ENCODE data around the gene LYPD6.

The LYPD6 gene

DNA sequence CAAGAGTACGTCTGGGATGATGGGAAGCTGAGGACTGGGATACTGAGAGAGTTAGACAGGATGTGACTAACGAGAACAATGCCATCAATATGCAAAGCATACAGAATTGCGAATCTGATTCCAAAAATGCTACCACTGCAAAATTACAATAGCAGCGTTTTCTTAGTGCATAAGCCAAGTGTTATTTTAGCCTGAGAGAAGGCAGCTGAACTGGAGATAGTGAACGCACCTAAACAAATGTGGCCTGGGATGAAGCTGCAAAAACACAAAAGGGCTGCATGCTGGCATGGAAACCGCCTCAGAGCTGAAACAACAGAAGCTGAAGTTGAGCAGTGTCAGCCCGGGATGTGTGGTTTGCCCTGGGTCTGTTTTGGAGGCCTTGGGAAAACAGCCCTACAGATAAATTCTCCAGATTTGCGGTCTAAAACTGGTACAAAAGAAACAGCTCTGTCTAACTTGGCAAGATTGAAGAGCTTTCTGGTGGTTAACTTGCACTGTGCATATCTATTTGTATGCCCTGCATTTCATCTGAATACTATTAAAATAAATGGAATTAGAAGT lies 45.5 kb downstream of the LYPD6 start:
- no peak overlapping the region for H3K4me3 ChIP-seq (ENCODE audit: low read length)
- no peaks in the 10 kb centered on the region for H3K27me3 ChIP-seq (replicated peaks; ENCODE audit: insufficient read depth, low read length)
- H3K9ac ChIP-seq (ENCODE audit: low read length): no peak overlapping the region
- no peak overlapping the region for H3K27ac ChIP-seq (ENCODE audit: low read length)
- no peaks in the 10 kb centered on the region for H3K9me3 ChIP-seq (replicated peaks; ENCODE audit: insufficient read depth, low read length)
- H3K79me2 ChIP-seq (ENCODE audit: low read length): no peaks in the 10 kb centered on the region
- H4K20me1 ChIP-seq (ENCODE audit: insufficient read depth, low read length): no peaks in the 10 kb centered on the region
- H3K36me3 ChIP-seq (replicated peaks; ENCODE audit: insufficient read depth, low read length): no peaks in the 10 kb centered on the region
- no peaks in the 10 kb centered on the region for H3K4me1 ChIP-seq (ENCODE audit: low read length)
- no peak for TF ChIP-seq EZH2 (optimal IDR thresholded peaks at IDR 0.05; ENCODE audit: low read depth, low read length)
- TF ChIP-seq, protein P1, sequence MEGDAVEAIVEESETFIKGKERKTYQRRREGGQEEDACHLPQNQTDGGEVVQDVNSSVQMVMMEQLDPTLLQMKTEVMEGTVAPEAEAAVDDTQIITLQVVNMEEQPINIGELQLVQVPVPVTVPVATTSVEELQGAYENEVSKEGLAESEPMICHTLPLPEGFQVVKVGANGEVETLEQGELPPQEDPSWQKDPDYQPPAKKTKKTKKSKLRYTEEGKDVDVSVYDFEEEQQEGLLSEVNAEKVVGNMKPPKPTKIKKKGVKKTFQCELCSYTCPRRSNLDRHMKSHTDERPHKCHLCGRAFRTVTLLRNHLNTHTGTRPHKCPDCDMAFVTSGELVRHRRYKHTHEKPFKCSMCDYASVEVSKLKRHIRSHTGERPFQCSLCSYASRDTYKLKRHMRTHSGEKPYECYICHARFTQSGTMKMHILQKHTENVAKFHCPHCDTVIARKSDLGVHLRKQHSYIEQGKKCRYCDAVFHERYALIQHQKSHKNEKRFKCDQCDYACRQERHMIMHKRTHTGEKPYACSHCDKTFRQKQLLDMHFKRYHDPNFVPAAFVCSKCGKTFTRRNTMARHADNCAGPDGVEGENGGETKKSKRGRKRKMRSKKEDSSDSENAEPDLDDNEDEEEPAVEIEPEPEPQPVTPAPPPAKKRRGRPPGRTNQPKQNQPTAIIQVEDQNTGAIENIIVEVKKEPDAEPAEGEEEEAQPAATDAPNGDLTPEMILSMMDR (IDR thresholded peaks at IDR 0.05; ENCODE audit: low read length): no peak
- TF ChIP-seq EZH2phosphoT487 (IDR thresholded peaks at IDR 0.05; ENCODE audit: low read length): no peak
- H3K9me2 ChIP-seq (replicated peaks; ENCODE audit: insufficient read depth, low read length): no peaks in the 10 kb centered on the region
- DNase-seq: no peak
- no peak overlapping the region for H3K4me2 ChIP-seq (ENCODE audit: low read depth, low read length)
- H2AFZ ChIP-seq (ENCODE audit: low read length): no peak overlapping the region
- no peaks in the 10 kb centered on the region for H3F3A ChIP-seq (ENCODE audit: insufficient read depth, low read length)

DNA sequence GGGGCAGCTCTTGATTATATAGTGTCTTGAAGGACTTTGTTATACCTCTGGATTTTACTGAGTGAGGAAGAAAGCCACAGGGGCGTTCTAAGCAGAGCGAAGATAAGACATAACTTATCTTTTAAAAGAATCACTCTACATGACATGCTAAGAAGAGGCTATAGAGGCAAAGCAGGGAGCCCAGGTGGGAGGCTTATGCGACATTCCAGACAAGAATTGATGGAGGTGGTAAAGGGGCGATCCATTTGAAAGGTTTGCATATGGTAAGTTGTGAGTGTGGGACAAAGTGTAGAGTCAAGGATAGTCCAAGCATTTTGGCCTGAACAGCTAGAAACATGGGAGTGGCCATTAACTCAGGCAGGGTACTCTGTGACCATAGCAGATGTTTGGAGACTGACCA lies 49.8 kb downstream of the LYPD6 start:
- Histone ChIP-seq H2AFZ (ENCODE audit: low read length) (no peak overlapping the region), H3K9ac (ENCODE audit: low read length) (no peak overlapping the region), H3K79me2 (ENCODE audit: low read length) (no peaks in the 10 kb centered on the region), H3K9me2 (replicated peaks; ENCODE audit: insufficient read depth, low read length) (no peaks in the 10 kb centered on the region), H3K27me3 (replicated peaks; ENCODE audit: insufficient read depth, low read length) (no peaks in the 10 kb centered on the region), H3K4me1 (ENCODE audit: low read length) (no peaks in the 10 kb centered on the region), H3K27ac (ENCODE audit: low read length) (no peak overlapping the region), H3K4me3 (ENCODE audit: low read length) (no peak overlapping the region), H3K4me2 (ENCODE audit: low read depth, low read length) (no peak overlapping the region), H3K36me3 (replicated peaks; ENCODE audit: insufficient read depth, low read length) (no peaks in the 10 kb centered on the region), H4K20me1 (ENCODE audit: insufficient read depth, low read length) (no peaks in the 10 kb centered on the region), H3F3A (ENCODE audit: insufficient read depth, low read length) (no peaks in the 10 kb centered on the region), H3K9me3 (replicated peaks; ENCODE audit: insufficient read depth, low read length) (no peaks in the 10 kb centered on the region)
- no peak for DNase-seq
- no peak for TF ChIP-seq EZH2phosphoT487 (IDR thresholded peaks at IDR 0.05; ENCODE audit: low read length)
- TF ChIP-seq, protein P1 (IDR thresholded peaks at IDR 0.05; ENCODE audit: low read length): no peak
- no peak for TF ChIP-seq EZH2 (optimal IDR thresholded peaks at IDR 0.05; ENCODE audit: low read depth, low read length)

DNA sequence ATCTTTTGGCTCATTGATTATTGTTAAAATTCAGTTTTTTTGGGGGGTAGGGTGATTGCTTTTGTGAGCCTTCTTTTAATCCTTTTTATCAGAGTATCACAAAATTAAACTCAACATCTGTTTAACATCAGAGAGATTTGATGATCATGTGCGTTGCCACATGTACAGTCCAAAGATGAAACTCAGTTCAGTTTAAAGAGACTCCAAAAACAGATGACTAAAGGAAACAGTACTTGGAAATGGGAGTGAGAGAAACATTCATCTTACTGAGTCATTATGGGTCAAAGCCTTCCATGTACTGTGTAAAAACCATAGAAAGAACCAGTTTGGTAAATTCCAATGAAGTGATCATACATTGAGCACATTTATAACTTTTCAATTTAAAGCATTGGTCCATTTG lies 53.0 kb downstream of the LYPD6 start:
- no peak overlapping the region for H3K27ac ChIP-seq (ENCODE audit: low read length)
- H3K4me1 ChIP-seq (ENCODE audit: low read length): no peaks in the 10 kb centered on the region
- TF ChIP-seq EZH2 (optimal IDR thresholded peaks at IDR 0.05; ENCODE audit: low read depth, low read length): no peak
- TF ChIP-seq, protein P1 (IDR thresholded peaks at IDR 0.05; ENCODE audit: low read length): no peak
- TF ChIP-seq EZH2phosphoT487 (IDR thresholded peaks at IDR 0.05; ENCODE audit: low read length): no peak
- H3K9me2 ChIP-seq (replicated peaks; ENCODE audit: insufficient read depth, low read length): no peaks in the 10 kb centered on the region
- no peak overlapping the region for H3K4me2 ChIP-seq (ENCODE audit: low read depth, low read length)
- no peak overlapping the region for H3K9ac ChIP-seq (ENCODE audit: low read length)
- no peak overlapping the region for H3K4me3 ChIP-seq (ENCODE audit: low read length)
- no peaks in the 10 kb centered on the region for H4K20me1 ChIP-seq (ENCODE audit: insufficient read depth, low read length)
- no peaks in the 10 kb centered on the region for H3K36me3 ChIP-seq (replicated peaks; ENCODE audit: insufficient read depth, low read length)
- no peaks in the 10 kb centered on the region for H3F3A ChIP-seq (ENCODE audit: insufficient read depth, low read length)
- no peaks in the 10 kb centered on the region for H3K9me3 ChIP-seq (replicated peaks; ENCODE audit: insufficient read depth, low read length)
- H2AFZ ChIP-seq (ENCODE audit: low read length): no peak overlapping the region
- no peak for DNase-seq
- no peaks in the 10 kb centered on the region for H3K79me2 ChIP-seq (ENCODE audit: low read length)
- no peaks in the 10 kb centered on the region for H3K27me3 ChIP-seq (replicated peaks; ENCODE audit: insufficient read depth, low read length)

Measured in MM.1S (cell line).